ENCODE measurements around the gene TNNI2.

DNA sequence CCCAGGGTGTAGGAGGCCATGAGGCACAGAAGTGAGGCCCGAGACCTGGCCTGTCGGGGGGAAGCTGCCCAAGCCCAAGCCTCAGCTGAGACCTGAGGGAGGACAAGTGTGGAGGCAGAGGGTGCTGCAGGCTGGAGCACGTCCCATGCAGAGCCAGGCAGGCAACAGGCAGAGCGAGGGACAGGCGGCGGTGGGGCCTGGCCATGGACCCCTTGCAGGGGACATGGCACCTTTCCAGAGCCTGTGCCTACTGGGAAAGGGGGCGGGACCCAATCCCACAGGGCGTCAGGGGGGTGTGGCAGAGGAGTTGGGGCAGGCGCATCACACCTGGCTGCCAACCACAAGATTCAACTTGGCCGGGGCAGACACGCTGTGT is 4.3 kb downstream of the TNNI2 start:
- TF ChIP-seq, protein P1, sequence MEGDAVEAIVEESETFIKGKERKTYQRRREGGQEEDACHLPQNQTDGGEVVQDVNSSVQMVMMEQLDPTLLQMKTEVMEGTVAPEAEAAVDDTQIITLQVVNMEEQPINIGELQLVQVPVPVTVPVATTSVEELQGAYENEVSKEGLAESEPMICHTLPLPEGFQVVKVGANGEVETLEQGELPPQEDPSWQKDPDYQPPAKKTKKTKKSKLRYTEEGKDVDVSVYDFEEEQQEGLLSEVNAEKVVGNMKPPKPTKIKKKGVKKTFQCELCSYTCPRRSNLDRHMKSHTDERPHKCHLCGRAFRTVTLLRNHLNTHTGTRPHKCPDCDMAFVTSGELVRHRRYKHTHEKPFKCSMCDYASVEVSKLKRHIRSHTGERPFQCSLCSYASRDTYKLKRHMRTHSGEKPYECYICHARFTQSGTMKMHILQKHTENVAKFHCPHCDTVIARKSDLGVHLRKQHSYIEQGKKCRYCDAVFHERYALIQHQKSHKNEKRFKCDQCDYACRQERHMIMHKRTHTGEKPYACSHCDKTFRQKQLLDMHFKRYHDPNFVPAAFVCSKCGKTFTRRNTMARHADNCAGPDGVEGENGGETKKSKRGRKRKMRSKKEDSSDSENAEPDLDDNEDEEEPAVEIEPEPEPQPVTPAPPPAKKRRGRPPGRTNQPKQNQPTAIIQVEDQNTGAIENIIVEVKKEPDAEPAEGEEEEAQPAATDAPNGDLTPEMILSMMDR (conservative IDR thresholded peaks at IDR 0.05; ENCODE audit: low read depth, low read length), result no peak
- no peak for TF ChIP-seq EZH2 (IDR thresholded peaks at IDR 0.05; ENCODE audit: low read length, unreplicated experiment)

Data from PC-3 (cell line).